HG03097 (cell line): ENCODE measurements around the gene FRK.
A peak's percentile ranks its signal among the peaks of the same experiment; 100 is the strongest.
"Not testable (repeated sequence)": the region's sequence is repeated elsewhere in the genome, so short reads cannot be mapped to it uniquely, and the experiment has no call there.

Experiments used
- ATAC-seq: cut with Tn5 transposase; IDR thresholded peaks from one replicate; pipeline ENCODE4 v1.9.1; 2021; ENCODE audit not compliant: unreplicated experiment, low FRiP score

The FRK gene

DNA sequence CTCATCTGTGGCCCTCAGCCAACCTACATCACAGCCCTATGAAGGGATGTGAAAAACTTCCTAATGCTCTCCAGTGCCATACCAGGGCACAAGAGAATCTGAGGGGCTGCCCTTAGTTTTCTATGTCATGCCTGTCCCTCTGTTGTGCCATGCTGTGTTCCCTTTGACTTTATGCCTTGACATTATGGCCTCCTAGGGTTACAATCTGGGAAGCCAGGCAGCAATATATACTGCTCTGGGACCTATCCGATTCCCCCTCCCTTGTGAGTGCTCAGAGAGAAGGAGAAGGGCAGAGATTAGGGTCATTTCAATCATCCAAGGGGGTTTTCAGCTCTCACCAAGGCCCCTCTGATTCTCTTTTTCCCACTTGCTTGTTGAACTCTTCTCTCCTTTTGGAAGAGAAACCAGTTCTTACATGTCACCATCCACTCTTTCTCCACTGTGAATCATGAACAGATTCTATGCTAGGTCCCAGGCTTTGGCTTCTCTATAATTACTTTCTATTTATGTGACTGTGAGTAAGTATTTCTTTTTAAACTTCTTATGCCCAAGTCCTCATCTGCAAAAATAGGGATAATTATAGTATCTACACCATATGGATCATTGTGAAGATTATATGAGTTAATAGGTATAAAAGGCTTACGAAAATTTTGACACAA is 14.2 kb upstream of the FRK start:
- no peak for ATAC-seq

DNA sequence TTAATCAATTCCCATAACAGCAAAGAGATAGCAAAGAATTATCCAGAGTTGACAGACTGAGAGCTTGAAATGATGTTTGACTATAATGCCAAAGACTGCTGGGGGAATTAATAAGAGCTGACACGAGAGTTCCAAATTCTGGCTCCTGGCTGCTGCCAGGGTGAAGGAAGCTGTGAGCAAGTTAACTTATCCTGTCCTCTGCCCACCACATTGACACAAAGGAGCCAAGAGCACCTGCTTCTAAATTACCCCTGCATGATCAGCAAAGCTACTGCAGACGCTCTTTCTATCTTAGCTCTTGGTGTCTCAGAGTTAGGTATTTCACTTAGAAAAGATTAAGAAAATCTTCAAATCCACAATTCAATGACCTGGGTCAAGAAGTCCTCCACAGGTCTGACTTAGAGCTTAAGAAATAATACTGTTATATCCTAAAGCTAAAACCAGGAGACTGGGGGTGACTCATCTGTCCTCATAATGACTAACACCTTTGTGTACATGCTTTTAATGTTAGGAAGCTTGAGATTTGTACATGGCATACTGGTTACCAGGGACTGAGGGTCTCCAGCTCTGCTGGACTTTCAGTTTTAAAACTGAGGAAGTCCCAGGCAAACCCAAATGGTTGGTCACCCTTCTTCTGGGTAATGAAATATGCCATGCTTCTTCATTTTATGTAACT is 13.2 kb upstream of the FRK start:
- no peak for ATAC-seq

- no peak for ATAC-seq
Measured at GRCh38 chr6:116072368-116072767, 11.7 kb upstream of the FRK start.

GRCh38 chr6:116070616-116071389 is 10.1 kb upstream of the FRK start:
- ATAC-seq: no peak

DNA sequence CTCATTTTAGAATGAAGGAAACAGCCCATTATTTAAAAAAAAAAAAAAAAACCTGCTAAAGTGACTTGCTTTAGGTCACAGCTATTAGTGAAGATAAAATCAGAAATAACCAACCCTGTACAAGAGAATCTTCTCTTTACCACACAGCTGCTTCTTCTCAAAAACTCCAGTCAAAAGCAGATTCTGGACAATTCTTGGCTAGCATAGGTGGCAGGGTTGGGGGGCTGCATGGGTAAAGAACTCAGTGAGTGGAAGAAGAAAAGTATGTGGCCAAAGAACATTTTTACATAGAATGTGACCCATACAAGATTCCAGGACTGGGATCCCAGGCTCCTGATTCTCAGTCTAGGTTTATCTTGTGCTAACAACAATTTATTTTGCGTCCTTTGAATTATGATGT is 9.4 kb upstream of the FRK start:
- no peak for ATAC-seq

DNA sequence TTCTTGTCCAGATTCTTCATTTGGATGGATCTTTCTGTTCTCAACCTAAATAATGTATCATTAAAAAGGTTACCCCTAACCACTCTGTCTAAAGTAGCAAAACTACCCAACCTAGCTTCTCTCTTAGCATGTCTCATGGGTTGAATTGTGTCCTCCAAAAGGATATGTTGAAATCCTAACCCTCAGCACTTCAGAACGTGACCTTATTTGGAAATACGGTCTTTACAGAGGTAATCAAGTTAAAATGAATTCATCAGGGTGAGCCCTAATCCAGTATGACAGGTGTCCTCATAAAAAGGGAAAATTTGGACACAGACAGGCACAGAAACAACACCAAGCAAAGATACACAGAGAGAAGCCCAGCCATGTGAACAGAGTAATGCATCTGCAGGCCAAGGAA is 6.1 kb upstream of the FRK start:
- ATAC-seq: no peak

DNA sequence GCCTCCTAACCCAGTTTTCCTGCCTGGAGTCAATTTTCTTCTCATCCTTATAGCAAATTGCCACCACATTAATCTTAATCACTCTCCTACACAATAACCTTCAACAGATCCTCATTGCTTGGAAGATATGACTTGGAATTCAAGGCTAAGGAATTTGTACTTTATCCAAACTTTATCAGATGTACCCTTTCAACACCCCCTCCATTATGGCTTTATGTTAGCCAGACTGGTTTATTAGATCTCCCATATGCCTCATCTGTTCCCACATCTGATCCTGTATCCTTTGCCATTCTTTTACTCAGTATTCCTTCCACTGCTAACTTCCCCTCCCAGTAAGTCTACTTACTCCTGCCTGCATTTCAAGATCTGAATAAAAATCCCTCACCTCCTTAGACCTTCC is 4.0 kb upstream of the FRK start:
- ATAC-seq: no peak

DNA sequence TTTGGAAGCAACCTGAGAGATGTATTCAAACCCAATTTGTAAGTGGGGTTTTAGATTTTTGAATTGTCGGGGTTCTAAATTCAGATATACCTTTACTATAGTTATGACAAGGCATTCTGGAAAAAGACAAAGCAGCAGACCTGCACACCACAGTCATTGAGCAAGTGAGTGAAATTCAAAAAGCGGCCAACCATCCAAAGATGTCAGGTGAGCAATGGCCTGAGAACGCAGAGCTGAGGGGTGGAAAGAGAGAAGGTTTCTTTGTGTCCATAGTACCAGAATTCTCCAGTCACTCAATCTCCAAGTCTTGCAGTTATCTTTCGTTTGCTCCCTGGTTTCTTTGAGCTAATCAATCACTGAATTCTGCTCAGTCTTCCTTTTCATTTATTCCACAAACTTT is 1.8 kb upstream of the FRK start:
- ATAC-seq: no peak

GRCh38 chr6:116059713-116060571 is 749 bp downstream of the FRK start:
- no peak for ATAC-seq

- no peak for ATAC-seq
Measured at GRCh38 chr6:116057766-116058165, 2.9 kb downstream of the FRK start.

GRCh38 chr6:116055513-116055912 is 5.2 kb downstream of the FRK start:
- ATAC-seq: no peak

DNA sequence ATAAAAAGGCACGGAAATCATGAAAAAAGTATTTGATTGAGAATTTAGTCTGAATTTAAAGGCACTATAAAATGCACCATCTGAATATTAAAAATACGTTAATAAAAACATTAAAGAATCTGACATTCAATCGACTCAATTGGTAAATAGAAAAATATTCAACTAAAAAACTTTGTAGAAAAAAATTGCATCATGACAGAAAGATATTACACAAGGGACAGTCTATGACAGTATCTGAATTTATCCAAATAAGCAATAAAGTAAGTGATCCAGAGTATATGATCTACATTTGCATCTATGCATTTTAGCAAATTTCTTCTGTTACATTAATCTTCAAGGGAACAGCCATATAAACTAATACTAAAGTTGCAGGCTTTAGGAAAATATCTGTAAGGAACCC is 9.4 kb downstream of the FRK start:
- ATAC-seq: no peak

- no peak for ATAC-seq
Measured at GRCh38 chr6:116050737-116051136, 10.0 kb downstream of the FRK start.

DNA sequence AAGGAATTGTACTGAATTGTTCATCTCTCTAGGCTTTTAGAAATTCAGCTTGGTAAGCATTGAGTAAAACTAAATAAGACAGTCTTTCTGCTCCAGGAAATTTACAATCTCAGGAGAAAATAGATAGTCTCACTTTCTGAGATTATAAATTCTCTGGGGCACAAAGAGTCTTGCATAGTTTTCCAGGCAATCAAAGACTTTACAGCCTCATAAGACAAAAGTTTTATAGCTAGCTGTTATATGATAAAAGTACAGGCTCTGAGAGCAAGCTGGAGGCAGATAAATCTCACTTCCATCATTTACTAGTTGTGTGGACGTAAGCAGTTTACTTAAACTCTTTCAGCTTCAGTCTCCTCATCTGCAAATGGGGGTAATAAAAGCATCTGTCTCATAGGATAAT is 11.4 kb downstream of the FRK start:
- no peak for ATAC-seq

DNA sequence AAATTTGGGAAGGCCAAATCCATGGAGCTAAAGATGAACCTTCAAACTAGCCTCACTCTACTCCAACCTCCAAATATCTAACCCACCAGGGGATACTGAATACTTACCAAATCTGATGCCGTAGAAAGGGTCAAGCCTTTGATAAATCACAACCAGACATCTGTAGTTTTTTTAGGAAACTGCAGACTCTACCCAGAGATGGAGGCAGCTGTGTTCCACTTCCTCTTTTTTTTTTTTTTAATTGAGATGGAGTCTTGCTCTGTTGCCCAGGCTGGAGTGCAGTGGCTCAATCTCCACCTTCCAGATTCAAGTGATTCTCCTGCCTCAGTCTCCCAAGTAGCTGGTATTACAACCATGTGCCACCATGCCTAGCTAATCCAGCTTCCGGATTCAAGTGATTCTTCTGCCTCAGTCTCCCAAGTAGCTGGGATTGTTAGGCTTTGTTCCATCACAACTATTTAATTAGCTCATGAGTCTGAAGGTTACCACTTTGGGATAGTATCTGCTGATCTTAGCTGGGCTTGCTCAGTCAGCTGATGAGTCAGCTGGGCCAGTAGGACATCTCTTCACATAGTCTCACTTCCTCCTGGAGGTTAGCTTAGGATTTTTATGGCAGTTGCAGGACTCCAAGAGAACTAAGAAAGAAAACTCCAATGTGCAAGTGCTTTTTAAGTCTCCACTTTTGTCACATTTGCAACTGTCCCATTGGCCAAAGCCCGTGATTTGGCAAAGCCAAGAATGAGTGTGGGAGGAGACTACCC is 13.3 kb downstream of the FRK start:
- ATAC-seq: peak; percentile 63

DNA sequence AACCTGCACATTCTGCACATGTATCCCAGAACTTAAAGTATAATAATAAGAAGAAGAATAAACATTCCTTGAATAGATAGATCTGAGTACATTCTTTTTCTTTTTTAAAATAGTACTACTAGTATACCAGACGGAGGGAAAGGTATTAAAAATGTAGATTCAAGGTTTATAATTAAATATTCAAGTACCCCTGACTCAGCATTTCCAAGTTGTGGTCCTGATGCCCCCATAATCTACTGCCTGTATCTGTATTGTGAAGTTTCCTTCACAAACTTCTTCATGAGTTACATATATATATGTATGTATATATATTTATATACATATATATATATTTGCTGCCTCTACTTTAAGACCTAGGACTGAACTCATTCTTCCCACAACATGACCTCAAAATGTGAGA is 14.0 kb downstream of the FRK start:
- ATAC-seq: no peak

DNA sequence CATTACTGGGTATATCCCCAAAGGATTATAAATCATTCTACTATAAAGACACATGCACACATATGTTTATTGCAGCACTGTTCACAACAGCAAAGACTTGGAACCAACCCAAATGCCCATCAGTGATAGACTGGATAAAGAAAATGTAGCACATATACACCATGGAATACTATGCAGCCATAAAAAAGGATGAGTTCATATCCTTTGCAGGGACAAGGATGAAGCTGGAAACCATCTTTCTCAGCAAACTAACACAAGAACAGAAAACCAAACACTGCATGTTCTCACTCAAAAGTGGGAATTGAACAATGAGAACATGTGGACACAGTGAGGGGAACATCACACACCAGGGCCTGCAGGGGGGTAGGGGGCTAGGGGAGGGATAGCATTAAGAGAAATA is 14.4 kb downstream of the FRK start:
- ATAC-seq: not testable (repeated sequence)

DNA sequence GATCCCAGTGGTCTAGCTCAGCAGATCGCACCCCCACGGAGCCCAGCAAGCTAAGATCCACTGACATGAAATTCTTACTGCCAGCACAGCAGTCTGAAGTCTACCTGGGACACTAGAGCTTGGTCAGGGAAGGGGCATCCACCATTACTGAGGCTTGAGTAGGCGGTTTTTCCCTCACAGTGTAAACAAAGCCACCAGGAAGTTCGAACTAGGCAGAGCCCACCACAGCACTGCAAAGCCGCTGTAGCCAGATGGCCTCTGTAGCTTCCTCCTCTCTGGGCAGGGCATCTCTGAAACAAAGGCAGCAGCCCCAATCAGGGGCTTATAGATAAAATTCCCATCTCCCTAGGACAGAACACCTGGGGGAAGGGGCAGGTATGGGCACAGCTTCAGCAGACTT is 18.8 kb downstream of the FRK start:
- ATAC-seq: no peak

GRCh38 chr6:116040993-116041392 is 19.7 kb downstream of the FRK start:
- no peak for ATAC-seq

GRCh38 chr6:116036885-116037284 is 23.8 kb downstream of the FRK start:
- ATAC-seq: no peak
